Stimulated activated naive CD8-positive, alpha-beta T cell treated with anti-CD3 and anti-CD28 coated beads, Interleukin-15, Interleukin-2, amounts not matched to agents 100 ng/mL and 50 ng/mL, for 24 hours (primary cell): ENCODE data around the gene NOTO.
A peak's percentile ranks its signal among the peaks of the same experiment; 100 is the strongest.

Source experiments
- H3K27ac Mint-ChIP-seq: one replicate; pipeline ENCODE4 v1.8.0; 2021; ENCODE audit warnings: mild to moderate bottlenecking, mixed read lengths
- H3K27me3 Mint-ChIP-seq: one replicate; pipeline ENCODE4 v1.8.0; 2021; ENCODE audit warnings: mixed read lengths
- H3K36me3 Mint-ChIP-seq: one replicate; pipeline ENCODE4 v1.8.0; 2021; ENCODE audit warnings: low read depth, mixed read lengths
- H3K4me1 Mint-ChIP-seq: one replicate; pipeline ENCODE4 v1.8.0; 2021; ENCODE audit warnings: low read depth, mixed read lengths
- H3K4me3 Mint-ChIP-seq: one replicate; pipeline ENCODE4 v1.8.0; 2021; ENCODE audit warnings: mild to moderate bottlenecking, mixed read lengths
- H3K9me3 Mint-ChIP-seq: one replicate; pipeline ENCODE4 v1.8.0; 2021; ENCODE audit warnings: mixed read lengths

NOTO gene

GRCh38 chr2:73255907-73256617 lies 53.7 kb downstream of the NOTO start:
- Mint-ChIP-seq H3K36me3 (peaks cover 39% of the 10 kb centered on the region), H3K27ac (peak overlapping the region; percentile 59), H3K27me3 (no peaks in the 10 kb centered on the region), H3K4me3 (no peak overlapping the region), H3K4me1 (no peaks in the 10 kb centered on the region), H3K9me3 (no peaks in the 10 kb centered on the region)

GRCh38 chr2:73256618-73256922 lies 54.2 kb downstream of the NOTO start:
- no peaks in the 10 kb centered on the region for H3K9me3 Mint-ChIP-seq
- peaks cover 40% of the 10 kb centered on the region for H3K36me3 Mint-ChIP-seq
- no peaks in the 10 kb centered on the region for H3K27me3 Mint-ChIP-seq
- H3K4me3 Mint-ChIP-seq, result no peak overlapping the region
- H3K4me1 Mint-ChIP-seq, result no peaks in the 10 kb centered on the region
- no peak overlapping the region for H3K27ac Mint-ChIP-seq

- H3K9me3 Mint-ChIP-seq, result no peaks in the 10 kb centered on the region
- no peak overlapping the region for H3K27ac Mint-ChIP-seq
- peaks cover 39% of the 10 kb centered on the region for H3K36me3 Mint-ChIP-seq
- no peaks in the 10 kb centered on the region for H3K27me3 Mint-ChIP-seq
- no peak overlapping the region for H3K4me3 Mint-ChIP-seq
- H3K4me1 Mint-ChIP-seq, result no peaks in the 10 kb centered on the region
Measured at GRCh38 chr2:73257021-73257420, 54.6 kb downstream of the NOTO start.

GRCh38 chr2:73257425-73258125 lies 55.2 kb downstream of the NOTO start:
- Mint-ChIP-seq H3K9me3 (no peaks in the 10 kb centered on the region), H3K4me1 (no peaks in the 10 kb centered on the region), H3K27me3 (no peaks in the 10 kb centered on the region), H3K36me3 (peaks cover 33% of the 10 kb centered on the region), H3K4me3 (no peak overlapping the region), H3K27ac (no peak overlapping the region)

GRCh38 chr2:73258186-73258912 lies 56.0 kb downstream of the NOTO start:
- peaks cover 31% of the 10 kb centered on the region for H3K36me3 Mint-ChIP-seq
- no peaks in the 10 kb centered on the region for H3K27me3 Mint-ChIP-seq
- no peaks in the 10 kb centered on the region for H3K9me3 Mint-ChIP-seq
- no peaks in the 10 kb centered on the region for H3K4me1 Mint-ChIP-seq
- no peak overlapping the region for H3K4me3 Mint-ChIP-seq
- no peak overlapping the region for H3K27ac Mint-ChIP-seq

- H3K9me3 Mint-ChIP-seq, result no peaks in the 10 kb centered on the region
- no peak overlapping the region for H3K4me3 Mint-ChIP-seq
- H3K27me3 Mint-ChIP-seq, result no peaks in the 10 kb centered on the region
- no peak overlapping the region for H3K27ac Mint-ChIP-seq
- no peaks in the 10 kb centered on the region for H3K4me1 Mint-ChIP-seq
- peaks cover 29% of the 10 kb centered on the region for H3K36me3 Mint-ChIP-seq
Measured at GRCh38 chr2:73258913-73259215, 56.5 kb downstream of the NOTO start.

- Mint-ChIP-seq H3K36me3 (peaks cover 29% of the 10 kb centered on the region), H3K4me3 (no peak overlapping the region), H3K9me3 (no peaks in the 10 kb centered on the region), H3K27me3 (no peaks in the 10 kb centered on the region), H3K4me1 (no peaks in the 10 kb centered on the region), H3K27ac (no peak overlapping the region)
Measured at GRCh38 chr2:73259276-73259675, 56.9 kb downstream of the NOTO start.

GRCh38 chr2:73259704-73260337 lies 57.4 kb downstream of the NOTO start:
- Mint-ChIP-seq H3K27ac (no peak overlapping the region), H3K9me3 (no peaks in the 10 kb centered on the region), H3K27me3 (no peaks in the 10 kb centered on the region), H3K4me3 (no peak overlapping the region), H3K4me1 (no peaks in the 10 kb centered on the region), H3K36me3 (peaks cover 28% of the 10 kb centered on the region)

GRCh38 chr2:73260338-73260984 lies 58.1 kb downstream of the NOTO start:
- Mint-ChIP-seq H3K27me3 (no peaks in the 10 kb centered on the region), H3K27ac (no peak overlapping the region)

More at GRCh38 chr2:73260338-73260984, 58.1 kb downstream of the NOTO start:
- H3K4me3 Mint-ChIP-seq, result no peak overlapping the region
- H3K9me3 Mint-ChIP-seq, result no peaks in the 10 kb centered on the region
- H3K4me1 Mint-ChIP-seq, result no peaks in the 10 kb centered on the region
- peaks cover 28% of the 10 kb centered on the region for H3K36me3 Mint-ChIP-seq
